ENCODE data around the gene QPRT.

The QPRT gene

DNA sequence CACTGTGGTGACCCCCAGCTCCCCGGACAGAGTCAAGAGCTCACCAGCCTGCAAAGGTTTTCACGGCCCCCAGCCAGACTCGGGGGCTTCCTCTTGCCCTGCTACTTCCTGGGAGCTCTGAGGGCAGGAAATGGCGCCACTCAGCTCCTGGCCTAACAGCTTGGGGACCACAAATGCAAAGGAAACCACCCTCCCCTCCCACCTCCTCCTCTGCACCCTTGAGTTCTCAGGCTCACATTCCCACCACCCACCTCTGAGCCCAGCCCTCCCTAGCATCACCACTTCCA, 16.3 kb upstream of the QPRT start:
- TF ChIP-seq EZH2 (optimal IDR thresholded peaks at IDR 0.05; ENCODE audit: low read depth, low read length) (no peak), CTCF (IDR thresholded peaks at IDR 0.05; ENCODE audit: low read length) (no peak), EZH2phosphoT487 (IDR thresholded peaks at IDR 0.05; ENCODE audit: low read length) (no peak)
- H3K4me1 ChIP-seq (ENCODE audit: low read length) = peaks cover 16% of the 10 kb centered on the region; the same call in 1 of the 2 replicates
- peaks cover 5% of the 10 kb centered on the region; the same call in 1 of the 2 replicates for H3F3A ChIP-seq (ENCODE audit: insufficient read depth, low read length)
- no peaks in the 10 kb centered on the region for H3K27me3 ChIP-seq (replicated peaks; ENCODE audit: insufficient read depth, low read length)
- DNase-seq = no peak
- H3K36me3 ChIP-seq (replicated peaks; ENCODE audit: insufficient read depth, low read length) = no peaks in the 10 kb centered on the region
- no peak overlapping the region for H3K4me3 ChIP-seq (ENCODE audit: low read length)
- H2AFZ ChIP-seq (ENCODE audit: low read length) = no peak overlapping the region
- no peak overlapping the region for H3K27ac ChIP-seq (ENCODE audit: low read length)
- H3K9me3 ChIP-seq (replicated peaks; ENCODE audit: insufficient read depth, low read length) = no peaks in the 10 kb centered on the region
- no peaks in the 10 kb centered on the region for H4K20me1 ChIP-seq (ENCODE audit: insufficient read depth, low read length)
- no peak overlapping the region for H3K4me2 ChIP-seq (ENCODE audit: low read depth, low read length)
- H3K9ac ChIP-seq (ENCODE audit: low read length) = no peak overlapping the region
- no peaks in the 10 kb centered on the region for H3K79me2 ChIP-seq (ENCODE audit: low read length)
- no peaks in the 10 kb centered on the region for H3K9me2 ChIP-seq (replicated peaks; ENCODE audit: insufficient read depth, low read length)

- DNase-seq = no peak
- H3K4me2 ChIP-seq (ENCODE audit: low read depth, low read length) = peak within 1 kb of the TSS; percentile 28; the same call in 1 of the 2 replicates
Measured at GRCh38 chr16:29663016-29663806, 15.8 kb upstream of the QPRT start, which contains the start of gene SPN. SPN (plus strand) TSS chr16:29663247; CDS start chr16:29663729, 482 bp downstream.

GRCh38 chr16:29663807-29664090, 15.2 kb upstream of the QPRT start:
- Histone ChIP-seq H2AFZ (ENCODE audit: low read length) (no peak overlapping the region), H3K27me3 (replicated peaks; ENCODE audit: insufficient read depth, low read length) (no peaks in the 10 kb centered on the region), H3K4me2 (ENCODE audit: low read depth, low read length) (no peak overlapping the region), H3K79me2 (ENCODE audit: low read length) (no peaks in the 10 kb centered on the region), H3K4me1 (ENCODE audit: low read length) (peaks cover 16% of the 10 kb centered on the region; the same call in 1 of the 2 replicates), H3K9ac (ENCODE audit: low read length) (no peak overlapping the region), H4K20me1 (ENCODE audit: insufficient read depth, low read length) (no peaks in the 10 kb centered on the region), H3K36me3 (replicated peaks; ENCODE audit: insufficient read depth, low read length) (no peaks in the 10 kb centered on the region), H3K27ac (ENCODE audit: low read length) (no peak overlapping the region), H3K9me2 (replicated peaks; ENCODE audit: insufficient read depth, low read length) (no peaks in the 10 kb centered on the region), H3K9me3 (replicated peaks; ENCODE audit: insufficient read depth, low read length) (no peaks in the 10 kb centered on the region), H3K4me3 (ENCODE audit: low read length) (no peak overlapping the region), H3F3A (ENCODE audit: insufficient read depth, low read length) (peaks cover 5% of the 10 kb centered on the region; the same call in 1 of the 2 replicates)
- DNase-seq = no peak
- no peak for TF ChIP-seq EZH2phosphoT487 (IDR thresholded peaks at IDR 0.05; ENCODE audit: low read length)
- no peak for TF ChIP-seq EZH2 (optimal IDR thresholded peaks at IDR 0.05; ENCODE audit: low read depth, low read length)

More at GRCh38 chr16:29663016-29663806, 15.8 kb upstream of the QPRT start, which contains the start of gene SPN:
- peaks cover 16% of the 10 kb centered on the region; the same call in 1 of the 2 replicates for H3K4me1 ChIP-seq (ENCODE audit: low read length)
- H3K9ac ChIP-seq (ENCODE audit: low read length) = no peak within 1 kb of the TSS
- H3K4me3 ChIP-seq (ENCODE audit: low read length) = no peak within 1 kb of the TSS
- TF ChIP-seq EZH2phosphoT487 (IDR thresholded peaks at IDR 0.05; ENCODE audit: low read length) (no peak), CTCF (IDR thresholded peaks at IDR 0.05; ENCODE audit: low read length) (no peak), EZH2 (optimal IDR thresholded peaks at IDR 0.05; ENCODE audit: low read depth, low read length) (no peak)
- no peaks in the 10 kb centered on the region for H3K9me2 ChIP-seq (replicated peaks; ENCODE audit: insufficient read depth, low read length)
- H3K27ac ChIP-seq (ENCODE audit: low read length) = no peak within 1 kb of the TSS
- H3F3A ChIP-seq (ENCODE audit: insufficient read depth, low read length) = peaks cover 5% of the 10 kb centered on the region; the same call in 1 of the 2 replicates
- H3K79me2 ChIP-seq (ENCODE audit: low read length) = no peaks in the 10 kb centered on the region
- no peaks in the 10 kb centered on the region for H4K20me1 ChIP-seq (ENCODE audit: insufficient read depth, low read length)
- no peak within 1 kb of the TSS for H2AFZ ChIP-seq (ENCODE audit: low read length)
- no peaks in the 10 kb centered on the region for H3K36me3 ChIP-seq (replicated peaks; ENCODE audit: insufficient read depth, low read length)
- no peaks in the 10 kb centered on the region for H3K9me3 ChIP-seq (replicated peaks; ENCODE audit: insufficient read depth, low read length)
- no peaks in the 10 kb centered on the region for H3K27me3 ChIP-seq (replicated peaks; ENCODE audit: insufficient read depth, low read length)
